SK-N-MC (cell line): ENCODE results near the gene SLC35F3.

ENCODE experiments used
- EZH2 ChIP-seq: fragments of 200-600 bp; sonication (generic); IDR thresholded peaks from one replicate; pipeline ENCODE4 v1.6.1; 2017; ENCODE audit warnings: antibody characterized with exemption
- POLR2AphosphoS5 ChIP-seq: IDR thresholded peaks from 2 replicates; pipeline ENCODE4 v1.6.1; 2012; ENCODE audit warnings: mild to moderate bottlenecking, low read depth, low read length, borderline replicate concordance

GRCh38 chr1:233879841-233880240 lies 24.6 kb upstream of the SLC35F3 start:
- TF ChIP-seq POLR2AphosphoS5 = no peak
- TF ChIP-seq EZH2 = no peak
